Measurements from ENCODE around the gene RAB15.
A peak's percentile ranks its signal among the peaks of the same experiment; 100 is the strongest.

Gene RAB15

GRCh38 chr14:64971943-64972791 is at the start of gene RAB15:
TSS of gene RAB15 (minus strand) at chr14:64972336. CDS start at chr14:64972076, 260 bp downstream.
- peak; percentile 83 for DNase-seq (ENCODE audit: low spot score)

GRCh38 chr14:65019944-65020566 is 47.9 kb upstream of the RAB15 start:
- peak; percentile 52 for DNase-seq (ENCODE audit: low spot score)

GRCh38 chr14:65016471-65016870 is 44.3 kb upstream of the RAB15 start:
- DNase-seq (ENCODE audit: low spot score), result no peak

GRCh38 chr14:65015391-65015790 is 43.3 kb upstream of the RAB15 start:
- no peak for DNase-seq (ENCODE audit: low spot score)

GRCh38 chr14:65012353-65012752 is 40.2 kb upstream of the RAB15 start:
- DNase-seq (ENCODE audit: low spot score), result no peak

- DNase-seq (ENCODE audit: low spot score), result no peak
Measured at GRCh38 chr14:65011538-65011937, 39.4 kb upstream of the RAB15 start.

- no peak for DNase-seq (ENCODE audit: low spot score)
Measured at GRCh38 chr14:65010211-65010931, 38.2 kb upstream of the RAB15 start.

- DNase-seq (ENCODE audit: low spot score), result no peak
Measured at GRCh38 chr14:65007202-65007601, 35.1 kb upstream of the RAB15 start.

GRCh38 chr14:65006261-65006721 is 34.2 kb upstream of the RAB15 start:
- DNase-seq (ENCODE audit: low spot score), result no peak

GRCh38 chr14:65003394-65003793 is 31.3 kb upstream of the RAB15 start:
- DNase-seq (ENCODE audit: low spot score), result no peak

- no peak for DNase-seq (ENCODE audit: low spot score)
Measured at GRCh38 chr14:65002586-65003210, 30.6 kb upstream of the RAB15 start.

- no peak for DNase-seq (ENCODE audit: low spot score)
Measured at GRCh38 chr14:65001723-65002122, 29.6 kb upstream of the RAB15 start.

- no peak for DNase-seq (ENCODE audit: low spot score)
Measured at GRCh38 chr14:65000898-65001591, 28.9 kb upstream of the RAB15 start.

- DNase-seq (ENCODE audit: low spot score), result no peak
Measured at GRCh38 chr14:64998455-64998931, 26.4 kb upstream of the RAB15 start.

- no peak for DNase-seq (ENCODE audit: low spot score)
Measured at GRCh38 chr14:64997108-64997794, 25.1 kb upstream of the RAB15 start.

GRCh38 chr14:64995291-64995690 is 23.2 kb upstream of the RAB15 start:
- no peak for DNase-seq (ENCODE audit: low spot score)

GRCh38 chr14:64994540-64994939 is 22.4 kb upstream of the RAB15 start:
- DNase-seq (ENCODE audit: low spot score), result no peak

GRCh38 chr14:64993266-64993930 is 21.3 kb upstream of the RAB15 start:
- no peak for DNase-seq (ENCODE audit: low spot score)

GRCh38 chr14:64992328-64992885 is 20.3 kb upstream of the RAB15 start:
- no peak for DNase-seq (ENCODE audit: low spot score)

- no peak for DNase-seq (ENCODE audit: low spot score)
Measured at GRCh38 chr14:64990939-64991338, 18.8 kb upstream of the RAB15 start.

Measured in AG08396 (cell line).